ENCODE data around the gene SFT2D1.

Gene SFT2D1

DNA sequence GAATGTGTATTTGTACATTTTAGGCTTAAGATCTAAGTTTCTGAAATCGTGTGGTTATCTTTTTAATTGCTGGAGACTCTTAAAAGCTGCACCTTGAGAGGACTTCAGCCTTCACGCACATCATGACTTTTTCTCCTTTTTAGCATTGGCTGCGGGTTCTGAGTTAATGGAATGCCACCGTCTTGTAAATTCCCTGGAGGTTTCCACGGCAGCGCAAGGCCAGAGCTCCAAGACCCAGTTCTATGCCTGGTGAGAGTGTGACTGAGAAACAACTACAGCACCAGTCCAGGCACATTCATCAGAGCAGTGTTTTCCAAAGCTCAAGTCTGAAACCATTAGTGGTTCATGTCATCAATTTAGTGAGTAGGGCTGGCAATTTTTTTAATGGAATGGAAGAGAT, 57.1 kb downstream of the SFT2D1 start:
- H3K4me2 ChIP-seq (ENCODE audit: low read depth, low read length), result no peak overlapping the region
- no peak for DNase-seq

DNA sequence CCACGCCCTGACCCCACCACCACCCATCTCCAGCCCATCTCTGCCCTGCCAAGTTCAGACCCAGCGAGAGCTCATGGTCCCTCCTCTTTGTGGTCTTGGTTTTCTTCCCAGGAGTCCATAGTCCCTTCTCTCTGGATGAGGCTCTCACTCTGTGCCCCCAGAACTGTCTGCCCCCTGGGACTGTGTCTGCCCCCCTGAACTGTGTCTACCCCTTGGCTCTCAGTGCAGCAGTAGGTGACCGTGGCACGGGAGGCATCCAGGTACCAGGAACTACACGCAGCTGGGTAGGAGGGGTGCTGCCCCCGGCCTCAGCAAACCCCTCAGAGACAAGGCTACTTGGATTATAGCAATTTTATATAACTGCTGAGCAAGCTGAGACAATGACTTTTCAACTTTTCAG, 57.7 kb downstream of the SFT2D1 start:
- Histone ChIP-seq H3K27ac (ENCODE audit: low read length) (no peak overlapping the region), H3K4me2 (ENCODE audit: low read depth, low read length) (no peak overlapping the region), H2AFZ (ENCODE audit: low read length) (no peak overlapping the region), H3K9me3 (replicated peaks; ENCODE audit: insufficient read depth, low read length) (no peaks in the 10 kb centered on the region), H3K4me1 (ENCODE audit: low read length) (no peaks in the 10 kb centered on the region), H3K27me3 (replicated peaks; ENCODE audit: insufficient read depth, low read length) (no peaks in the 10 kb centered on the region), H3K79me2 (ENCODE audit: low read length) (no peaks in the 10 kb centered on the region), H3K4me3 (ENCODE audit: low read length) (no peak overlapping the region), H3F3A (ENCODE audit: insufficient read depth, low read length) (no peaks in the 10 kb centered on the region), H3K9ac (ENCODE audit: low read length) (no peak overlapping the region), H3K36me3 (replicated peaks; ENCODE audit: insufficient read depth, low read length) (no peaks in the 10 kb centered on the region), H4K20me1 (ENCODE audit: insufficient read depth, low read length) (no peaks in the 10 kb centered on the region), H3K9me2 (replicated peaks; ENCODE audit: insufficient read depth, low read length) (no peaks in the 10 kb centered on the region)
- DNase-seq, result no peak
- TF ChIP-seq, protein P1, sequence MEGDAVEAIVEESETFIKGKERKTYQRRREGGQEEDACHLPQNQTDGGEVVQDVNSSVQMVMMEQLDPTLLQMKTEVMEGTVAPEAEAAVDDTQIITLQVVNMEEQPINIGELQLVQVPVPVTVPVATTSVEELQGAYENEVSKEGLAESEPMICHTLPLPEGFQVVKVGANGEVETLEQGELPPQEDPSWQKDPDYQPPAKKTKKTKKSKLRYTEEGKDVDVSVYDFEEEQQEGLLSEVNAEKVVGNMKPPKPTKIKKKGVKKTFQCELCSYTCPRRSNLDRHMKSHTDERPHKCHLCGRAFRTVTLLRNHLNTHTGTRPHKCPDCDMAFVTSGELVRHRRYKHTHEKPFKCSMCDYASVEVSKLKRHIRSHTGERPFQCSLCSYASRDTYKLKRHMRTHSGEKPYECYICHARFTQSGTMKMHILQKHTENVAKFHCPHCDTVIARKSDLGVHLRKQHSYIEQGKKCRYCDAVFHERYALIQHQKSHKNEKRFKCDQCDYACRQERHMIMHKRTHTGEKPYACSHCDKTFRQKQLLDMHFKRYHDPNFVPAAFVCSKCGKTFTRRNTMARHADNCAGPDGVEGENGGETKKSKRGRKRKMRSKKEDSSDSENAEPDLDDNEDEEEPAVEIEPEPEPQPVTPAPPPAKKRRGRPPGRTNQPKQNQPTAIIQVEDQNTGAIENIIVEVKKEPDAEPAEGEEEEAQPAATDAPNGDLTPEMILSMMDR (IDR thresholded peaks at IDR 0.05; ENCODE audit: low read length), result no peak
- no peak for TF ChIP-seq EZH2 (optimal IDR thresholded peaks at IDR 0.05; ENCODE audit: low read depth, low read length)
- no peak for TF ChIP-seq EZH2phosphoT487 (IDR thresholded peaks at IDR 0.05; ENCODE audit: low read length)

More for the DNA sequence above, 57.1 kb downstream of the SFT2D1 start:
- H3K9ac ChIP-seq (ENCODE audit: low read length), result no peak overlapping the region
- no peaks in the 10 kb centered on the region for H3K9me2 ChIP-seq (replicated peaks; ENCODE audit: insufficient read depth, low read length)
- no peaks in the 10 kb centered on the region for H3K36me3 ChIP-seq (replicated peaks; ENCODE audit: insufficient read depth, low read length)
- TF ChIP-seq EZH2phosphoT487 (IDR thresholded peaks at IDR 0.05; ENCODE audit: low read length) (no peak), EZH2 (optimal IDR thresholded peaks at IDR 0.05; ENCODE audit: low read depth, low read length) (no peak)
- TF ChIP-seq, protein P1 (IDR thresholded peaks at IDR 0.05; ENCODE audit: low read length), result no peak
- no peaks in the 10 kb centered on the region for H4K20me1 ChIP-seq (ENCODE audit: insufficient read depth, low read length)
- no peak overlapping the region for H2AFZ ChIP-seq (ENCODE audit: low read length)
- no peaks in the 10 kb centered on the region for H3K4me1 ChIP-seq (ENCODE audit: low read length)
- H3K27ac ChIP-seq (ENCODE audit: low read length), result no peak overlapping the region
- H3F3A ChIP-seq (ENCODE audit: insufficient read depth, low read length), result no peaks in the 10 kb centered on the region
- no peaks in the 10 kb centered on the region for H3K27me3 ChIP-seq (replicated peaks; ENCODE audit: insufficient read depth, low read length)
- no peak overlapping the region for H3K4me3 ChIP-seq (ENCODE audit: low read length)
- no peaks in the 10 kb centered on the region for H3K79me2 ChIP-seq (ENCODE audit: low read length)
- H3K9me3 ChIP-seq (replicated peaks; ENCODE audit: insufficient read depth, low read length), result no peaks in the 10 kb centered on the region

DNA sequence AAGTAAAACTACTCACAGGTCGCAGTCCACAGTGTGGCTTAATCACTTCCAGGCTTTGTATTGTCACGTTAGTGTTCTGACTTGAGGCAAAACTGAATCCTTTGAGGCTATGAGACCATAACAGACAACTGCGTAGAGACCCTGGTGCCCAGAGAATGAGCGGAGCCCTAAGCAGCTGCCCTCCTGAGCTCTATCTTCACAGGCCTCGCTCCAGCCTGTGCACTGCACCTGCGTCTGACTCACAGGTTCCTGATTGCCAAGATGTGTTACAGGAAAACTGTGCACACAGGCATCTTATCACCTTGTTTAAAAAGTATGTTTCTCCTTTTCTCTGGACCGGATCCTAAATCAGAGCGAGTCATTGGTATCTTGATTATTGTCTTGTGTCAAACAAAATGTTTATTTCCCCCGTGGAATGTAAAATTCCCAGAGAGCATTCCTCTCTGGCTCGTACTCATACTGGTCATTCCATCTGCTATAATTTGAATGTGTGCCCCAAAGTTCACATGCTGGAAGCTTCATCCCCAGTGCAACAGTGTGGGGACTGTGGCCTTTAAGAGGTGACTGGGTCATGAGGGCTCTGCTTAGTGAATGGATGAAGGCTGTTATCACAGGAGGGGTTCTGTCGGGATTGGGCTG, 59.8 kb downstream of the SFT2D1 start:
- TF ChIP-seq, protein P1 (IDR thresholded peaks at IDR 0.05; ENCODE audit: low read length), result no peak
- TF ChIP-seq EZH2phosphoT487 (IDR thresholded peaks at IDR 0.05; ENCODE audit: low read length), result no peak
- TF ChIP-seq EZH2 (optimal IDR thresholded peaks at IDR 0.05; ENCODE audit: low read depth, low read length), result no peak

More for the DNA sequence above, 59.8 kb downstream of the SFT2D1 start:
- Histone ChIP-seq H3K9me3 (replicated peaks; ENCODE audit: insufficient read depth, low read length) (no peaks in the 10 kb centered on the region), H3K4me1 (ENCODE audit: low read length) (no peaks in the 10 kb centered on the region), H3F3A (ENCODE audit: insufficient read depth, low read length) (no peaks in the 10 kb centered on the region), H3K79me2 (ENCODE audit: low read length) (no peaks in the 10 kb centered on the region), H3K4me2 (ENCODE audit: low read depth, low read length) (no peak overlapping the region), H3K27ac (ENCODE audit: low read length) (no peak overlapping the region), H3K36me3 (replicated peaks; ENCODE audit: insufficient read depth, low read length) (no peaks in the 10 kb centered on the region), H3K9ac (ENCODE audit: low read length) (no peak overlapping the region), H2AFZ (ENCODE audit: low read length) (no peak overlapping the region), H3K9me2 (replicated peaks; ENCODE audit: insufficient read depth, low read length) (no peaks in the 10 kb centered on the region), H3K4me3 (ENCODE audit: low read length) (no peak overlapping the region), H3K27me3 (replicated peaks; ENCODE audit: insufficient read depth, low read length) (no peaks in the 10 kb centered on the region), H4K20me1 (ENCODE audit: insufficient read depth, low read length) (no peaks in the 10 kb centered on the region)
- DNase-seq, result no peak
